ENCODE results near the gene SERBP1.
"Not testable (repeated sequence)": the region's sequence is repeated elsewhere in the genome, so short reads cannot be mapped to it uniquely, and the experiment has no call there.

Gene SERBP1

GRCh38 chr1:67439277-67440029 lies 9.3 kb upstream of the SERBP1 start:
- no peak for DNase-seq

- no peak for DNase-seq
Measured at GRCh38 chr1:67437961-67438360, 7.8 kb upstream of the SERBP1 start.

- DNase-seq: no peak
Measured at GRCh38 chr1:67436511-67437055, 6.4 kb upstream of the SERBP1 start.

- no peak for DNase-seq
Measured at GRCh38 chr1:67434491-67434890, 4.3 kb upstream of the SERBP1 start.

GRCh38 chr1:67433837-67434236 lies 3.6 kb upstream of the SERBP1 start:
- DNase-seq: no peak

GRCh38 chr1:67432745-67433144 lies 2.5 kb upstream of the SERBP1 start:
- no peak for DNase-seq

- no peak for DNase-seq
Measured at GRCh38 chr1:67431869-67432578, 1.8 kb upstream of the SERBP1 start.

GRCh38 chr1:67431156-67431765 lies 1.1 kb upstream of the SERBP1 start:
- no peak for DNase-seq

GRCh38 chr1:67429528-67430357 lies 459 bp downstream of the SERBP1 start:
- peak; percentile 26 for DNase-seq

GRCh38 chr1:67429011-67429527 lies 1.1 kb downstream of the SERBP1 start:
- DNase-seq: peak; percentile 19

GRCh38 chr1:67427947-67428346 lies 2.3 kb downstream of the SERBP1 start:
- no peak for DNase-seq

GRCh38 chr1:67427465-67427864 lies 2.7 kb downstream of the SERBP1 start:
- DNase-seq: no peak

- DNase-seq: no peak
Measured at GRCh38 chr1:67420835-67421492, 9.2 kb downstream of the SERBP1 start.

- DNase-seq: no peak
Measured at GRCh38 chr1:67418839-67419586, 11.2 kb downstream of the SERBP1 start.

GRCh38 chr1:67417733-67418132 lies 12.5 kb downstream of the SERBP1 start:
- DNase-seq: not testable (repeated sequence)

GRCh38 chr1:67415041-67415440 lies 15.2 kb downstream of the SERBP1 start:
- no peak for DNase-seq

GRCh38 chr1:67414574-67414973 lies 15.6 kb downstream of the SERBP1 start:
- no peak for DNase-seq

GRCh38 chr1:67413101-67413500 lies 17.1 kb downstream of the SERBP1 start:
- not testable (repeated sequence) for DNase-seq

- no peak for DNase-seq
Measured at GRCh38 chr1:67408148-67408547, 22.1 kb downstream of the SERBP1 start.

- no peak for DNase-seq
Measured at GRCh38 chr1:67407498-67407897, 22.7 kb downstream of the SERBP1 start.
